H1 (cell line): ENCODE measurements around the gene HOXA6.

ENCODE experiments used
- JUN ChIP-seq: IDR thresholded peaks from 2 replicates; pipeline ENCODE4 v1.6.1; 2011; ENCODE audit warnings: low read depth, mild to moderate bottlenecking, improper control_type of control experiment, low read length
- KDM1A ChIP-seq: fragments of 200-600, 300-600 bp; sonication (generic); IDR thresholded peaks from 2 replicates; pipeline ENCODE4 v1.7.1; 2016; ENCODE audit warnings: mild to moderate bottlenecking, low read length, borderline replicate concordance
- POLR2A ChIP-seq, 2 experiments: IDR thresholded peaks; 1 replicate in 1 of 2; 2 replicates in 1 of 2; pipeline ENCODE4 v1.6.1; 2011; ENCODE audit warnings: low read depth in 2 of 2, low read length in 2 of 2, mild to moderate bottlenecking in 2 of 2; ENCODE audit errors: control extremely low read depth in 1 of 2
- TCF12 ChIP-seq: IDR thresholded peaks from 2 replicates; pipeline ENCODE4 v1.6.1; 2011; ENCODE audit warnings: low read depth, mild to moderate bottlenecking, low read length
- TF ChIP-seq, protein P1 (sequence below), 3 experiments: IDR thresholded peaks; 1 replicate in 2 of 3; 2 replicates in 1 of 3; pipeline versions ENCODE4 v1.5.1 to v1.6.1; 2011; ENCODE audit warnings: low read length in 3 of 3, mild to moderate bottlenecking in 3 of 3, inconsistent platforms in 2 of 3, low read depth in 1 of 3, moderate library complexity in 1 of 3; ENCODE audit not compliant: insufficient read depth in 1 of 3; ENCODE audit errors: control extremely low read depth in 1 of 3

DNA sequence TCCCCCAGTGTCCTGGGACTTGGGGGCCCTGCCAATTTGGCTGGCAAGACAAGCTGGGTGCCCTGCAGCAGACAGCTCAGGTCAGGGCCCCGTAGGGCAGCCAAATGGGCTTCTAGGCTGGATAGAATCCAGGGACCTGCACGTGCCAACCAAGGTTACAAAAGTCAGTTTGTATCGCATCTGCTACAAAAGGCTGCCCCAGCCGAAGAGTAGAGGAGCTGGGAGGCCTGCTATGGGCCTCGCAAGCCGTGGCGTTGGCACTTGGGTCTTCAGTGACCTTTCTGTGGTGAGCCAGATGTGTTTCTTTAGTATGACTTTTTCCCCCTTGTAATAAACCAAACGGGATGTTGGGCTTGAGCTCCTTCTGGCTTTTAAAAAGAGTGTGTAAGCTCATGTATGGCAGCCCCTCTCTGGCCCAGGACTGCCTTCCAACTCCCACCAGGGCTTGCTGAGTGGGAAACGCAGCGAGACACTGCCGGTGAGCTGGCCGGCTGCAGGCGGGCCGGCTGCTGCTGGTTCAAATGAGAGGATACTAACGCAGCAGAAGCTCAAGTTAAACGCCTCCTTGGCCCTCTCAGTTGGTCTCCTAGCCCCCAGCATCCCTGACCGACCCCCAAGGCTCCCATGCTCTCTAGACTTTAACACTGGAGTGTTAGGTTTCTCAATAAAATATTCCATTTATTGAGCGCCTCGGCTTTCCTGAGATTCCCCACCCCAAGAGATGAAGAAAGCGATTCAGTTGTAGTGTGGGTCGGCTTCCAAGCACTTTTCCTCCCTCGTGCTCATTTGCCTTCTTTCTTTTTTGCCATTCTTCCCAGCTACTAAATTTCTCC is 29.6 kb upstream of the HOXA6 start:
- TF ChIP-seq POLR2A (IDR thresholded peaks at IDR 0.05; ENCODE audit: control extremely low read depth in 1 of 2, low read depth in 2 of 2, low read length in 2 of 2) (no peak), JUN (no peak), KDM1A (no peak), TCF12 (no peak)
- TF ChIP-seq, protein P1, sequence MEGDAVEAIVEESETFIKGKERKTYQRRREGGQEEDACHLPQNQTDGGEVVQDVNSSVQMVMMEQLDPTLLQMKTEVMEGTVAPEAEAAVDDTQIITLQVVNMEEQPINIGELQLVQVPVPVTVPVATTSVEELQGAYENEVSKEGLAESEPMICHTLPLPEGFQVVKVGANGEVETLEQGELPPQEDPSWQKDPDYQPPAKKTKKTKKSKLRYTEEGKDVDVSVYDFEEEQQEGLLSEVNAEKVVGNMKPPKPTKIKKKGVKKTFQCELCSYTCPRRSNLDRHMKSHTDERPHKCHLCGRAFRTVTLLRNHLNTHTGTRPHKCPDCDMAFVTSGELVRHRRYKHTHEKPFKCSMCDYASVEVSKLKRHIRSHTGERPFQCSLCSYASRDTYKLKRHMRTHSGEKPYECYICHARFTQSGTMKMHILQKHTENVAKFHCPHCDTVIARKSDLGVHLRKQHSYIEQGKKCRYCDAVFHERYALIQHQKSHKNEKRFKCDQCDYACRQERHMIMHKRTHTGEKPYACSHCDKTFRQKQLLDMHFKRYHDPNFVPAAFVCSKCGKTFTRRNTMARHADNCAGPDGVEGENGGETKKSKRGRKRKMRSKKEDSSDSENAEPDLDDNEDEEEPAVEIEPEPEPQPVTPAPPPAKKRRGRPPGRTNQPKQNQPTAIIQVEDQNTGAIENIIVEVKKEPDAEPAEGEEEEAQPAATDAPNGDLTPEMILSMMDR (IDR thresholded peaks at IDR 0.05; ENCODE audit: control extremely low read depth in 1 of 3, insufficient read depth in 1 of 3, low read depth in 1 of 3, low read length in 3 of 3): no peak
